K562 (cell line): ENCODE data around the gene OVOL3. TPM values are rescaled to one million over a fixed set of nuclear protein-coding genes. Genes with fewer than 3 reads are reported as not detected.

Source experiments
- CCNT2 ChIP-seq: IDR thresholded peaks from 2 replicates; pipeline ENCODE4 v1.6.1; 2011; ENCODE audit warnings: borderline replicate concordance, low read depth, mild to moderate bottlenecking, moderate library complexity, mixed read lengths, low read length; ENCODE audit not compliant: insufficient read length; ENCODE audit errors: extremely low read depth
- CSDE1 ChIP-seq, 2 experiments: fragments of 450-650 bp; IDR thresholded peaks; 2 replicates each; pipeline ENCODE4 v1.6.1; 2016; ENCODE audit warnings: mild to moderate bottlenecking in 1 of 2
- ESRRA ChIP-seq: fragments of 450-650 bp; IDR thresholded peaks from 2 replicates; pipeline ENCODE4 v1.6.1; 2014; ENCODE audit warnings: low read depth, mild to moderate bottlenecking, moderate library complexity, borderline replicate concordance
- FOXJ2 ChIP-seq: fragments of 200-800 bp; sonication (Bioruptor generic); IDR thresholded peaks from 2 replicates; pipeline ENCODE4 v1.6.1; 2016; ENCODE audit warnings: missing genetic modification characterization, missing compliant biosample characterization
- FOXJ3 ChIP-seq: sonication (generic); formaldehyde crosslinking; IDR thresholded peaks from 2 replicates; pipeline ENCODE4 v1.4.0; 2020; ENCODE audit warnings: mild to moderate bottlenecking, missing genetic modification reagents
- HSF4 ChIP-seq: fragments of 250-450 bp; sonication (Bioruptor Pico); IDR thresholded peaks from 2 replicates; pipeline ENCODE4 v2.1.2; 2022; ENCODE audit warnings: mild to moderate bottlenecking, moderate library complexity, borderline replicate concordance
- IFI16 ChIP-seq: fragments of 250-450 bp; sonication (Bioruptor Pico); IDR thresholded peaks from 2 replicates; pipeline ENCODE4 v2.1.2; 2022; ENCODE audit warnings: mild to moderate bottlenecking, inconsistent platforms
- JUND ChIP-seq, 2 experiments: IDR thresholded peaks; 2 replicates in 1 of 2; 3 replicates in 1 of 2; pipeline ENCODE4 v1.6.1; 2011; ENCODE audit warnings: borderline replicate concordance in 2 of 2, low read depth in 2 of 2, low read length in 2 of 2, improper control_type of control experiment in 1 of 2, missing biosample characterization in 1 of 2, missing genetic modification characterization in 1 of 2, missing genetic modification reagents in 1 of 2
- KDM1A ChIP-seq, 2 experiments: fragments of 450-650 bp; IDR thresholded peaks; 2 replicates each; pipeline ENCODE4 v1.6.1; 2016; ENCODE audit warnings: mild to moderate bottlenecking in 2 of 2
- KDM2B ChIP-seq: fragments of 250-450 bp; sonication (Bioruptor Pico); IDR thresholded peaks from 2 replicates; pipeline ENCODE4 v1.8.0; 2021; ENCODE audit warnings: mild to moderate bottlenecking, moderate library complexity
- LARP7 ChIP-seq: fragments of 450-650 bp; IDR thresholded peaks from 2 replicates; pipeline ENCODE4 v1.6.1; 2016
- MAZ ChIP-seq, 2 experiments: fragments of 450-650 bp in 1 of 2; sonication (generic) in 1 of 2; formaldehyde crosslinking; IDR thresholded peaks in 1 of 2; conservative IDR thresholded peaks in 1 of 2; 2 replicates each; pipeline versions ENCODE4 v1.4.0 to v1.5.0; 2020; ENCODE audit warnings: mild to moderate bottlenecking in 1 of 2, missing genetic modification reagents in 1 of 2
- NFIC ChIP-seq: fragments of 450-650 bp; IDR thresholded peaks from 2 replicates; pipeline ENCODE4 v1.6.1; 2017; ENCODE audit warnings: mild to moderate bottlenecking, inconsistent platforms
- NRF1 ChIP-seq, 2 experiments: fragments of 450-650 bp; IDR thresholded peaks in 1 of 2; conservative IDR thresholded peaks in 1 of 2; 2 replicates each; pipeline ENCODE4 v1.6.1; 2014; ENCODE audit warnings: mild to moderate bottlenecking in 2 of 2
- RBM25 ChIP-seq: fragments of 200-400 bp; formaldehyde crosslinking; IDR thresholded peaks from 2 replicates; pipeline ENCODE4 v1.6.1; 2018; ENCODE audit warnings: low read length, low read depth, moderate library complexity; ENCODE audit not compliant: severe bottlenecking
- RHOXF2B ChIP-seq: fragments of 250-450 bp; sonication (Bioruptor Pico); conservative IDR thresholded peaks from 2 replicates; pipeline ENCODE4 v1.5.1; 2021
- SAP30 ChIP-seq: fragments of 200-600 bp; sonication (generic); IDR thresholded peaks from 2 replicates; pipeline ENCODE4 v1.6.1; 2012; ENCODE audit warnings: borderline replicate concordance, low read depth, mild to moderate bottlenecking, moderate library complexity, low read length, control low read depth, inconsistent platforms; ENCODE audit not compliant: insufficient read depth, poor library complexity, severe bottlenecking
- SNIP1 ChIP-seq: fragments of 450-650 bp; IDR thresholded peaks from 2 replicates; pipeline ENCODE4 v1.7.1; 2017; ENCODE audit warnings: low read depth, mild to moderate bottlenecking
- STAG1 ChIP-seq: sonication (generic); formaldehyde crosslinking; IDR thresholded peaks from 2 replicates; pipeline ENCODE4 v1.5.0; 2020; ENCODE audit warnings: missing genetic modification reagents, borderline replicate concordance
- TOE1 ChIP-seq, 2 experiments: fragments of 450-650 bp in 1 of 2; sonication (generic) in 1 of 2; formaldehyde crosslinking in 1 of 2; IDR thresholded peaks; 2 replicates each; pipeline versions ENCODE4 v1.7.1 to v1.8.0; 2016 to 2022; ENCODE audit warnings: borderline replicate concordance in 2 of 2, mild to moderate bottlenecking in 2 of 2, antibody characterized with exemption in 1 of 2, inconsistent platforms in 1 of 2, low read depth in 1 of 2, missing genetic modification reagents in 1 of 2, moderate library complexity in 1 of 2
- ZNF175 ChIP-seq: fragments of 200-800 bp; sonication (Bioruptor generic); IDR thresholded peaks from 2 replicates; pipeline ENCODE4 v1.6.1; 2016; ENCODE audit warnings: low read depth, mild to moderate bottlenecking, missing genetic modification characterization, missing compliant biosample characterization
- ZNF224 ChIP-seq: sonication (generic); formaldehyde crosslinking; IDR thresholded peaks from 2 replicates; pipeline ENCODE4 v1.8.0; 2022; ENCODE audit warnings: mild to moderate bottlenecking, missing genetic modification reagents
- ZNF740 ChIP-seq, 3 experiments: fragments of 200-800 bp in 1 of 3; sonication (Bioruptor generic) in 1 of 3; sonication (generic) in 1 of 3; formaldehyde crosslinking in 1 of 3; IDR thresholded peaks; 2 replicates each; pipeline versions ENCODE4 v1.6.1 to v1.8.0; 2016 to 2022; ENCODE audit warnings: mild to moderate bottlenecking in 2 of 3, missing compliant biosample characterization in 2 of 3, missing genetic modification characterization in 2 of 3, missing genetic modification reagents in 1 of 3
- polyA plus RNA-seq, 8 experiments: library from polyadenylated mRNA; depleted of rRNA in 4 of 8; stranded (reverse) in 5 of 8; unstranded in 3 of 8; fragments of >200 nt; fragmentation: Nextera tagmentation in 2 of 8; fragmentation: Illumina TruSeq in 1 of 8; extraction: Ambion mirVana in 2 of 8; extraction: Trizol in 1 of 8; gene quantifications; 2 replicates each; pipeline versions ENCODE4 v1.2.1 to v1.2.3, GENCODE V29; 2011 to 2014; ENCODE audit warnings: inconsistent platforms in 1 of 8, missing spikeins in 1 of 8
- total RNA-seq, 7 experiments: library from RNA; depleted of rRNA in 6 of 7; stranded (reverse); fragments of >200 nt in 6 of 7; fragmentation: Illumina TruSeq in 2 of 7; extraction: Trizol in 2 of 7; gene quantifications; 2 replicates each; pipeline versions ENCODE4 v1.2.1 to v1.2.3, GENCODE V29; 2011 to 2021; ENCODE audit warnings: low replicate concordance in 1 of 7
- TF ChIP-seq, protein P1 (sequence below): sonication (generic); formaldehyde crosslinking; IDR thresholded peaks from 2 replicates; pipeline ENCODE4 v1.8.1; 2022; ENCODE audit warnings: missing genetic modification reagents

The OVOL3 gene
- total and polyA plus RNA-seq, 9 of the 15 experiments (the other 6 are each of a cell fraction or from before 2014, with no cell fraction given): not detected

GRCh38 chr19:36114721-36115452 is 3.9 kb downstream of the OVOL3 start, which contains the start of gene POLR2I (continued):
- TF ChIP-seq, protein P1, sequence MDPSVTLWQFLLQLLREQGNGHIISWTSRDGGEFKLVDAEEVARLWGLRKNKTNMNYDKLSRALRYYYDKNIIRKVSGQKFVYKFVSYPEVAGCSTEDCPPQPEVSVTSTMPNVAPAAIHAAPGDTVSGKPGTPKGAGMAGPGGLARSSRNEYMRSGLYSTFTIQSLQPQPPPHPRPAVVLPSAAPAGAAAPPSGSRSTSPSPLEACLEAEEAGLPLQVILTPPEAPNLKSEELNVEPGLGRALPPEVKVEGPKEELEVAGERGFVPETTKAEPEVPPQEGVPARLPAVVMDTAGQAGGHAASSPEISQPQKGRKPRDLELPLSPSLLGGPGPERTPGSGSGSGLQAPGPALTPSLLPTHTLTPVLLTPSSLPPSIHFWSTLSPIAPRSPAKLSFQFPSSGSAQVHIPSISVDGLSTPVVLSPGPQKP: no peak
- TF ChIP-seq STAG1 (CRISPR knock-in tag): no peak
- TF ChIP-seq SNIP1: no peak
- peak; percentile 74; the same call in 1 of the 2 replicates for TF ChIP-seq ESRRA
- peak in 1 of 2 experiments; percentile 6; a peak in 1 of 4 replicates for TF ChIP-seq KDM1A (IDR thresholded peaks at IDR 0.05)
- TF ChIP-seq CSDE1 (IDR thresholded peaks at IDR 0.05): no peak; a peak in 1 of 4 replicates
- TF ChIP-seq SAP30: peak; percentile 87
- peak; percentile 78 for TF ChIP-seq CCNT2
- peak; percentile 100 for TF ChIP-seq NRF1 (conservative IDR thresholded peaks at IDR 0.05 in 1 of 2, IDR thresholded peaks at IDR 0.05 in 1 of 2)
- peak; percentile 75 for TF ChIP-seq NFIC
- TF ChIP-seq HSF4: no peak
- peak; percentile 74; the same call in 1 of the 2 replicates for TF ChIP-seq TOE1 (IDR thresholded peaks at IDR 0.05; ENCODE audit: borderline replicate concordance)
- TF ChIP-seq TOE1 (CRISPR knock-in tag; IDR thresholded peaks at IDR 0.05; ENCODE audit: borderline replicate concordance, low read depth): no peak
- no peak for TF ChIP-seq FOXJ3 (CRISPR knock-in tag)
- TF ChIP-seq ZNF175: peak; percentile 7; the same call in 1 of the 2 replicates
- no peak; the same call in 1 of the 2 replicates for TF ChIP-seq ZNF224 (CRISPR knock-in tag)
- no peak for TF ChIP-seq LARP7
- TF ChIP-seq MAZ (CRISPR knock-in tag; conservative IDR thresholded peaks at IDR 0.05 in 1 of 2, IDR thresholded peaks at IDR 0.05 in 1 of 2): peak; percentile 77
- TF ChIP-seq IFI16 (CRISPR knock-in tag): no peak
- TF ChIP-seq ZNF740 (CRISPR knock-in tag; IDR thresholded peaks at IDR 0.05): no peak
- no peak for TF ChIP-seq ZNF740 (tag; IDR thresholded peaks at IDR 0.05)
- TF ChIP-seq KDM2B (CRISPR knock-in tag): no peak
- TF ChIP-seq JUND (IDR thresholded peaks at IDR 0.05; ENCODE audit: borderline replicate concordance, low read depth, low read length): peak; percentile 37; the same call in 1 of the 2 replicates
- no peak; the same call in 2 of the 3 replicates for TF ChIP-seq JUND (tag; IDR thresholded peaks at IDR 0.05; ENCODE audit: borderline replicate concordance, low read depth, low read length)
- no peak for TF ChIP-seq RBM25
- TF ChIP-seq FOXJ2: 0 out of 2 replicates have a peak, but pooled peaks have one; percentile 65
- TF ChIP-seq RHOXF2B: no peak
